Astrocyte (in vitro differentiated cells and primary cell): Measurements from ENCODE around the gene SPRR2G.
"Not testable (repeated sequence)": the region's sequence is repeated elsewhere in the genome, so short reads cannot be mapped to it uniquely, and the experiment has no call there.

Experiments
- EZH2 ChIP-seq: IDR thresholded peaks from 2 replicates; pipeline ENCODE4 v1.6.1; 2012; ENCODE audit warnings: mild to moderate bottlenecking, low read length, inconsistent platforms; ENCODE audit not compliant: insufficient read depth
- TF ChIP-seq, protein P1 (sequence below): IDR thresholded peaks from 2 replicates; pipeline ENCODE4 v1.5.1; 2011; ENCODE audit warnings: low read depth, mild to moderate bottlenecking, inconsistent platforms, low read length, moderate library complexity; ENCODE audit not compliant: insufficient read depth

DNA sequence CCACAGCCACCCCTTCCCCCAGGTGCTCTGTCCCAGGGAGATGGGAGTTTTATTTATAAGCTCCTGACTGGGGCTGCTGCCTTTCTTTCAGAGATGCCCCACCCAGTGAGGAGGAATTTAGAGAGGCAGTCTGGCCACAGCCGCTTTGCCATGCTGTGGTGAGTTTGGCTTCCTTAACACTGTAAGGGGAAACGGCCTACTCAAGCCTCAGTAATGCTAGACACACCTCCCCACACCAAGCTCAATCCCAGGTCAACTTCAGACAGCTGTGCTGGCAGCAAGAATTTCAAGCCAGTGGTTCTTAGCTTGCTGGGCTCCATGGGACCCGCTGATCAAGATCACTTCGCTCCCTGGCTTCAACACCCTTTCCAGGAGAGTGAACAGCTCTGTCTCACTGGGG lies 37.6 kb upstream of the SPRR2G start:
- TF ChIP-seq, protein P1, sequence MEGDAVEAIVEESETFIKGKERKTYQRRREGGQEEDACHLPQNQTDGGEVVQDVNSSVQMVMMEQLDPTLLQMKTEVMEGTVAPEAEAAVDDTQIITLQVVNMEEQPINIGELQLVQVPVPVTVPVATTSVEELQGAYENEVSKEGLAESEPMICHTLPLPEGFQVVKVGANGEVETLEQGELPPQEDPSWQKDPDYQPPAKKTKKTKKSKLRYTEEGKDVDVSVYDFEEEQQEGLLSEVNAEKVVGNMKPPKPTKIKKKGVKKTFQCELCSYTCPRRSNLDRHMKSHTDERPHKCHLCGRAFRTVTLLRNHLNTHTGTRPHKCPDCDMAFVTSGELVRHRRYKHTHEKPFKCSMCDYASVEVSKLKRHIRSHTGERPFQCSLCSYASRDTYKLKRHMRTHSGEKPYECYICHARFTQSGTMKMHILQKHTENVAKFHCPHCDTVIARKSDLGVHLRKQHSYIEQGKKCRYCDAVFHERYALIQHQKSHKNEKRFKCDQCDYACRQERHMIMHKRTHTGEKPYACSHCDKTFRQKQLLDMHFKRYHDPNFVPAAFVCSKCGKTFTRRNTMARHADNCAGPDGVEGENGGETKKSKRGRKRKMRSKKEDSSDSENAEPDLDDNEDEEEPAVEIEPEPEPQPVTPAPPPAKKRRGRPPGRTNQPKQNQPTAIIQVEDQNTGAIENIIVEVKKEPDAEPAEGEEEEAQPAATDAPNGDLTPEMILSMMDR: not testable (repeated sequence)
- TF ChIP-seq EZH2: not testable (repeated sequence)
